ENCODE data around the gene LARGE1. TPM values are rescaled to one million over a fixed set of nuclear protein-coding genes. Genes with fewer than 3 reads are reported as not detected.

The LARGE1 gene
- total RNA-seq, 2 donors from 2014 or later = 12.5 to 21.1 TPM

- Histone ChIP-seq H3K4me1 (peaks cover 10% of the 10 kb centered on the region), H3K9me3 (no peaks in the 10 kb centered on the region), H3K36me3 (replicated peaks in 1 of 2; ENCODE audit: insufficient read depth in 1 of 2, low read depth in 2 of 2) (no peaks in the 10 kb centered on the region), H3K27me3 (no peaks in the 10 kb centered on the region), H3K27ac (no peak overlapping the region), H3K4me3 (no peak overlapping the region)
- DNase-seq (no peak), ATAC-seq (no peak)
- intact Hi-C loops (cut with DNase I) = no loop called here
- TF ChIP-seq CTCF (IDR thresholded peaks at IDR 0.05) (no peak), POLR2A (IDR thresholded peaks at IDR 0.05) (no peak)
- 88% methylated on average over 7 of the region's 7 CpGs for WGBS, 2 donors
Observed at GRCh38 chr22:33884829-33885228, 35.4 kb downstream of the LARGE1 start.

GRCh38 chr22:33883961-33884808 lies 36.1 kb downstream of the LARGE1 start:
- H3K27me3 ChIP-seq = no peaks in the 10 kb centered on the region
- H3K4me3 ChIP-seq = no peak overlapping the region
- no peak for TF ChIP-seq CTCF (IDR thresholded peaks at IDR 0.05)
- no peak for TF ChIP-seq POLR2A (IDR thresholded peaks at IDR 0.05)
- H3K9me3 ChIP-seq = no peaks in the 10 kb centered on the region
- DNase-seq (no peak), ATAC-seq (no peak)
- WGBS, 2 donors = 61 to 69% methylated on average over 13 to 19 of the region's 19 CpGs
- no peaks in the 10 kb centered on the region for H3K36me3 ChIP-seq (replicated peaks in 1 of 2; ENCODE audit: insufficient read depth in 1 of 2, low read depth in 2 of 2)
- intact Hi-C loops (cut with DNase I) = no loop called here
- H3K27ac ChIP-seq = no peak overlapping the region
- peaks cover 10% of the 10 kb centered on the region for H3K4me1 ChIP-seq

- intact Hi-C loops (cut with DNase I) = no loop called here
- TF ChIP-seq CTCF (IDR thresholded peaks at IDR 0.05) = no peak
- no peak for TF ChIP-seq POLR2A (IDR thresholded peaks at IDR 0.05)
- Histone ChIP-seq H3K27me3 (no peaks in the 10 kb centered on the region), H3K27ac (no peak overlapping the region), H3K4me3 (no peak overlapping the region), H3K4me1 (peaks cover 10% of the 10 kb centered on the region), H3K9me3 (no peaks in the 10 kb centered on the region), H3K36me3 (replicated peaks in 1 of 2; ENCODE audit: insufficient read depth in 1 of 2, low read depth in 2 of 2) (no peaks in the 10 kb centered on the region)
- DNase-seq (no peak), ATAC-seq (no peak)
- WGBS, 2 donors = 89 to 93% methylated on average over 6 of the region's 6 CpGs
Observed at GRCh38 chr22:33883561-33883960, 36.7 kb downstream of the LARGE1 start.

- Histone ChIP-seq H3K4me1 (peaks cover 10% of the 10 kb centered on the region), H3K4me3 (no peak overlapping the region), H3K9me3 (no peaks in the 10 kb centered on the region), H3K27me3 (no peaks in the 10 kb centered on the region), H3K27ac (no peak overlapping the region), H3K36me3 (replicated peaks in 1 of 2; ENCODE audit: insufficient read depth in 1 of 2, low read depth in 2 of 2) (no peaks in the 10 kb centered on the region)
- intact Hi-C loops (cut with DNase I) = no loop called here
- TF ChIP-seq POLR2A (IDR thresholded peaks at IDR 0.05) (no peak), CTCF (IDR thresholded peaks at IDR 0.05) (no peak)
- ATAC-seq = no peak
- no peak for DNase-seq
- 82 to 91% methylated on average over 6 of the region's 6 CpGs for WGBS, 2 donors
Observed at GRCh38 chr22:33882991-33883390, 37.3 kb downstream of the LARGE1 start.

- ATAC-seq (no peak), DNase-seq (no peak)
- Histone ChIP-seq H3K4me3 (no peak overlapping the region), H3K9me3 (no peaks in the 10 kb centered on the region), H3K27ac (no peak overlapping the region), H3K27me3 (no peaks in the 10 kb centered on the region), H3K36me3 (replicated peaks in 1 of 2; ENCODE audit: insufficient read depth in 1 of 2, low read depth in 2 of 2) (no peaks in the 10 kb centered on the region), H3K4me1 (peaks cover 10% of the 10 kb centered on the region)
- WGBS, 2 donors = 86 to 89% methylated on average over 11 of the region's 11 CpGs
- intact Hi-C loops (cut with DNase I) = no loop called here
- no peak for TF ChIP-seq POLR2A (IDR thresholded peaks at IDR 0.05)
- TF ChIP-seq CTCF (IDR thresholded peaks at IDR 0.05) = no peak
Observed at GRCh38 chr22:33880986-33881385, 39.3 kb downstream of the LARGE1 start.

Measured in body of pancreas (tissue), 4 donors.